WTC11 (cell line): ENCODE results near the gene ZNF470. TPM values are rescaled to one million over a fixed set of nuclear protein-coding genes. Genes with fewer than 3 reads are reported as not detected.
A peak's percentile ranks its signal among the peaks of the same experiment; 100 is the strongest.

Source experiments
- AR ChIP-seq: fragments of 250-450 bp; sonication (Bioruptor Pico); IDR thresholded peaks from 2 replicates; pipeline ENCODE4 v1.9.0; 2021; ENCODE audit warnings: mild to moderate bottlenecking
- ATF6 ChIP-seq: sonication (generic); formaldehyde crosslinking; IDR thresholded peaks from 2 replicates; pipeline ENCODE4 v1.8.1; 2023; ENCODE audit warnings: mild to moderate bottlenecking, missing genetic modification reagents
- CREB1 ChIP-seq: sonication (generic); formaldehyde crosslinking; IDR thresholded peaks from 2 replicates; pipeline ENCODE4 v1.8.0; 2023; ENCODE audit warnings: mild to moderate bottlenecking, missing genetic modification reagents
- E2F5 ChIP-seq: sonication (generic); formaldehyde crosslinking; IDR thresholded peaks from 2 replicates; pipeline ENCODE4 v1.8.1; 2022; ENCODE audit warnings: mild to moderate bottlenecking, moderate library complexity, missing genetic modification reagents
- GRHL2 ChIP-seq: fragments of 250-450 bp; sonication (Bioruptor Pico); IDR thresholded peaks from 2 replicates; pipeline ENCODE4 v1.8.0; 2022; ENCODE audit warnings: mild to moderate bottlenecking, moderate library complexity; ENCODE audit not compliant: insufficient replicate concordance, severe bottlenecking
- NR3C1 ChIP-seq: sonication (generic); formaldehyde crosslinking; conservative IDR thresholded peaks from 2 replicates; pipeline ENCODE4 v1.8.1; 2023; ENCODE audit warnings: low read depth, mild to moderate bottlenecking, missing genetic modification reagents
- ZMAT4 ChIP-seq: fragments of 250-450 bp; sonication (Bioruptor Pico); IDR thresholded peaks from 2 replicates; pipeline ENCODE4 v1.9.0; 2021; ENCODE audit warnings: mild to moderate bottlenecking
- ZSCAN18 ChIP-seq: fragments of 250-450 bp; sonication (Bioruptor Pico); IDR thresholded peaks from 2 replicates; pipeline ENCODE4 v2.1.2; 2022; ENCODE audit warnings: mild to moderate bottlenecking, moderate library complexity
- total RNA-seq: library from RNA; stranded (reverse); gene quantifications from 3 replicates; pipeline ENCODE4 v1.2.3, GENCODE V29; 2021

ZNF470 gene
- total RNA-seq, 1 experiment from 2014 or later: 6.5 TPM

- TF ChIP-seq AR (CRISPR knock-in tag): no peak
- TF ChIP-seq CREB1 (CRISPR knock-in tag): peak; percentile 86
- peak; percentile 97 for TF ChIP-seq E2F5 (CRISPR knock-in tag)
- no peak for TF ChIP-seq ZSCAN18 (CRISPR knock-in tag)
- peak; percentile 96 for TF ChIP-seq ATF6 (CRISPR knock-in tag)
- peak; percentile 98; the same call in 1 of the 2 replicates for TF ChIP-seq NR3C1 (CRISPR knock-in tag)
- TF ChIP-seq ZMAT4: no peak
- no peak for TF ChIP-seq GRHL2 (CRISPR knock-in tag)
- TF ChIP-seq, all 79 proteins: peak for 58
These were observed 70.8 kb downstream of the ZNF470 start (continued) for GRCh38 chr19:56637976-56638555.

Other genes starting within 250 kb of the ZNF470 start
- 3.5 to 5.7 TPM (median 5.2 TPM) in 3 replicates for gene ZNF582, start 173.9 kb upstream of the ZNF470 start, total RNA-seq
- 1.1 to 2.3 TPM (median 1.6 TPM) in 3 replicates for gene ZNF583, start 163.1 kb upstream of the ZNF470 start, total RNA-seq
- gene ZNF667, start 90.1 kb upstream of the ZNF470 start, total RNA-seq: 9.7 to 14.4 TPM (median 10.8 TPM) in 3 replicates
- 0.98 to 1.5 TPM (median 1.5 TPM) in 3 replicates for gene ZNF471, start 59.6 kb upstream of the ZNF470 start, total RNA-seq
- 2.8 to 4.6 TPM (median 3.7 TPM) in 3 replicates for gene ZFP28, start 28.5 kb upstream of the ZNF470 start, total RNA-seq
- 6.7 to 8.0 TPM (median 7.0 TPM) in 3 replicates for gene ZNF71, start 27.8 kb downstream of the ZNF470 start, total RNA-seq
- 0.15 to 0.39 TPM (median 0.34 TPM) in 3 replicates for gene SMIM17, start 75.7 kb downstream of the ZNF470 start, total RNA-seq
- 0.16 to 0.17 TPM in 2 of 3 replicates, not detected in the other for gene ZNF835, start 104.3 kb downstream of the ZNF470 start, total RNA-seq